ENCODE measurements around the gene ARHGEF1. TPM values are rescaled to one million over a fixed set of nuclear protein-coding genes. Genes with fewer than 3 reads are reported as not detected.

The ARHGEF1 gene
- total RNA-seq, 1 donor from 2014 or later = 114 TPM

DNA sequence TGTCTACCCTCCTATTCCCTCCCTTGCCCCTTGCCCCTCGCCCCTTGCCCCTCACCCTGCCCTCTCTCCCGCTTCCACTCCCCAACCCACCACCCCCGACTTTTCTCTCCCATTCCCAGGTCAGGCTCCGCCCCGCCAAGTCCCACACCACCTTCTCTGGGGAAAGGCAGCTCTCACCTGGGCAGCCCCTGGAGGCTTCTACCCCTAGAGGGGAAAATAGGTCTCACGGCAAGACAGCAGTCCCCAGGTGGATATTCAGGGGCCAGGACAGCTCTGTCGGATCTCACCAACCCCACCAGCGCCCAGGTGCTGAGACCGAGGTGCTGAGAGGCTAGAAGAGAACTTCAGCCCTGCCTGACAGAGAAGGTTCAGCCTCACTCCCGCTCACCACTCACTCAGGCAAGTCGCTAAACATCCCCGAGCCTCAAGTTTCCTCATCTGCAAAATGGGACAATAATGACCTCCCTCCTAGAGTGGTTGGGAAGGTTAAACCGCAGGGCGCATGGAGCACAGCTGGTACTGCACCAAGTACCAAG is 46.6 kb downstream of the ARHGEF1 start:
- peaks cover 19% of the 10 kb centered on the region for H3K4me1 ChIP-seq
- TF ChIP-seq POLR2A (IDR thresholded peaks at IDR 0.05) = no peak
- no peak for TF ChIP-seq POLR2AphosphoS5 (IDR thresholded peaks at IDR 0.05; ENCODE audit: insufficient read depth in 1 of 2, low read depth in 1 of 2)
- TF ChIP-seq, protein P1, sequence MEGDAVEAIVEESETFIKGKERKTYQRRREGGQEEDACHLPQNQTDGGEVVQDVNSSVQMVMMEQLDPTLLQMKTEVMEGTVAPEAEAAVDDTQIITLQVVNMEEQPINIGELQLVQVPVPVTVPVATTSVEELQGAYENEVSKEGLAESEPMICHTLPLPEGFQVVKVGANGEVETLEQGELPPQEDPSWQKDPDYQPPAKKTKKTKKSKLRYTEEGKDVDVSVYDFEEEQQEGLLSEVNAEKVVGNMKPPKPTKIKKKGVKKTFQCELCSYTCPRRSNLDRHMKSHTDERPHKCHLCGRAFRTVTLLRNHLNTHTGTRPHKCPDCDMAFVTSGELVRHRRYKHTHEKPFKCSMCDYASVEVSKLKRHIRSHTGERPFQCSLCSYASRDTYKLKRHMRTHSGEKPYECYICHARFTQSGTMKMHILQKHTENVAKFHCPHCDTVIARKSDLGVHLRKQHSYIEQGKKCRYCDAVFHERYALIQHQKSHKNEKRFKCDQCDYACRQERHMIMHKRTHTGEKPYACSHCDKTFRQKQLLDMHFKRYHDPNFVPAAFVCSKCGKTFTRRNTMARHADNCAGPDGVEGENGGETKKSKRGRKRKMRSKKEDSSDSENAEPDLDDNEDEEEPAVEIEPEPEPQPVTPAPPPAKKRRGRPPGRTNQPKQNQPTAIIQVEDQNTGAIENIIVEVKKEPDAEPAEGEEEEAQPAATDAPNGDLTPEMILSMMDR (IDR thresholded peaks at IDR 0.05) = no peak
- no peaks in the 10 kb centered on the region for H3K9me3 ChIP-seq
- no peak for DNase-seq (ENCODE audit: extremely low spot score in 2 of 2)
- no peak overlapping the region for H3K27ac ChIP-seq
- peak overlapping the region in 1 of 2 donors; percentile 50 for H3K4me3 ChIP-seq
- intact Hi-C loops (cut with DNase I) = no loop called here
- H3K36me3 ChIP-seq = no peaks in the 10 kb centered on the region
- peaks cover 43% of the 10 kb centered on the region for H3K27me3 ChIP-seq

DNA sequence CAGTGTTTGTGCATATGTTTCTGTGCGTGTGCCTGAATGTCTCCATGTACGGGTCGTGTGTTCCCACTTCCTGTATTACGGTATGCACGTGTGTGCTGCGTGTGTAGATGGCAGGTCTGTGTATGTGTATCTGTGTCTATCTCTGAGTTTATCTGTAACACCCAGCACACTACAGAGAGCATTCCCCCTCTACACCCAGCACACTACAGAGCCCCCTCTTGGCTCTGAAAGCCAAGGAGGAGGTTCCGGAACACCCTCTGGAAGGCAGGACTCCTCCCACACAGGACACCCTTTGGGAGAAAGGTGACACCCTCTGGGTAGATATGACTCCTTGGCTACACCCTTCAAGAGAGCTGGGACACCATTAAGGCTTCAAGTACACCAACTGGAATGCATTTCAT is 47.3 kb downstream of the ARHGEF1 start:
- H3K4me3 ChIP-seq = no peak overlapping the region
- intact Hi-C loops (cut with DNase I) = no loop called here
- peaks cover 19% of the 10 kb centered on the region for H3K4me1 ChIP-seq
- peaks cover 41% of the 10 kb centered on the region for H3K27me3 ChIP-seq
- H3K9me3 ChIP-seq = no peaks in the 10 kb centered on the region
- H3K27ac ChIP-seq = no peak overlapping the region
- TF ChIP-seq POLR2AphosphoS5 (IDR thresholded peaks at IDR 0.05; ENCODE audit: insufficient read depth in 1 of 2, low read depth in 1 of 2) = no peak
- no peak for TF ChIP-seq POLR2A (IDR thresholded peaks at IDR 0.05)
- TF ChIP-seq, protein P1 (IDR thresholded peaks at IDR 0.05) = no peak
- H3K36me3 ChIP-seq = no peaks in the 10 kb centered on the region
- no peak for DNase-seq (ENCODE audit: extremely low spot score in 2 of 2)

DNA sequence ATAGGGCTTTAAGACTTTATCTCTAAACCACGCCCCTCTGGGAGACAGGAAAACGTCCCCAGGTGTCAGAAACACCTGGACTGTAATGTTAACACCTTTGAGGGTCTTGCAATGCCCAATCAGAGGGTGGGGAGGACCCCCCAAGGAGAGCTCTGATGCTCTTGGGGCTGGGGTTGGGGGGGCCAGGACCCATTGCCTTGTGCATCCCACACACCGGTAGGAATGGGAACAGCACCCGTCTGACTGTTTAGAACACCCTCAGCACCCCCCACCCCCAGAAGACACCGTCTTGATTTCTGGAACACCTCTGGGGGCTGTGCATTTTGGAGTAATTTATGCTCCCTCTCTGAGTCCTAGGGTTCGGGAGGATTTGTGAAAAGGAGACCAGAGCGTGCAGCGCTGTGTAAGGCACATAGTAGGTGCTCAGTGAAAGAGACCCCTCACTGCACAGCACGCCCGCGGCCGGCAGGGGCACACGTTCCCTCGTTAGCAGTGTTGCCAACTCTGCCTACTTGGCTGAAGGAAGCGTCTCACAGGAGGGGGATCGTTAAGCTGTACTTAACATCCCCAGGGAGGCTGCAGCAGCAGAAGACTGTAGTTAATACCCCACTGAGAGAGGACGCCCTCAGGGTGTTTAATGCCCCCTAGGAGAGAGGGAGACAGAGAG is 48.1 kb downstream of the ARHGEF1 start:
- intact Hi-C loops (cut with DNase I) = no loop called here
- Histone ChIP-seq H3K36me3 (no peaks in the 10 kb centered on the region), H3K27ac (no peak overlapping the region), H3K9me3 (no peaks in the 10 kb centered on the region), H3K27me3 (peaks cover 36% of the 10 kb centered on the region), H3K4me1 (peaks cover 26% of the 10 kb centered on the region), H3K4me3 (no peak overlapping the region)
- TF ChIP-seq POLR2AphosphoS5 (IDR thresholded peaks at IDR 0.05; ENCODE audit: insufficient read depth in 1 of 2, low read depth in 1 of 2) = no peak
- no peak for TF ChIP-seq POLR2A (IDR thresholded peaks at IDR 0.05)
- TF ChIP-seq, protein P1 (IDR thresholded peaks at IDR 0.05) = no peak
- no peak for DNase-seq (ENCODE audit: extremely low spot score in 2 of 2)

DNA sequence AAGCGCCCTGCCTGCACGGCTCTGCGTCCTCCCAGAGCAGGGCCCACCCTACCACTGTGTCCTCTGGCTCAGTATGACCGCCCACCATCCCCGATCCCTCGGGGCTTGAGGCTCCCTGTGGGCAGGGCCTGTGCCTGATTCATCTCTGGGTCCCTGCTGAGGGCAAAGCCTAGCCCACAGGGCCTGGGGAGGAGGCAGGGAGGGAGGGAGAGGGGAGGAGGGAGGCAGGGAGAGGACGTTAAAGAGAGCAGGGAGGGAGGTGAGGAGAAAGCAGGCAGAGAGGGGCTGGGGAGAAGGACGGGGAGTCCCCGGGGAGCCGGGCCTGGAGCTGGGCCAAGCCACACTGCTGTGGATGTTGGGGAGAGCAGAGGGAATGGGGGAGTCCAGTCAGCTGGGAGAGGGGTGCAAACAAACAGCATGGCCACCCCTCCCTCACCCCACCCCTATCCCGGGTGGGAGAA is 49.3 kb downstream of the ARHGEF1 start:
- H3K27ac ChIP-seq = no peak overlapping the region
- H3K27me3 ChIP-seq = peaks cover 32% of the 10 kb centered on the region
- no peak overlapping the region for H3K4me3 ChIP-seq
- peaks cover 26% of the 10 kb centered on the region for H3K4me1 ChIP-seq
- intact Hi-C loops (cut with DNase I) = no loop called here
- DNase-seq (ENCODE audit: extremely low spot score in 2 of 2) = no peak
- TF ChIP-seq, protein P1 (IDR thresholded peaks at IDR 0.05) = no peak
- no peak for TF ChIP-seq POLR2AphosphoS5 (IDR thresholded peaks at IDR 0.05; ENCODE audit: insufficient read depth in 1 of 2, low read depth in 1 of 2)
- no peak for TF ChIP-seq POLR2A (IDR thresholded peaks at IDR 0.05)
- H3K9me3 ChIP-seq = no peaks in the 10 kb centered on the region
- no peaks in the 10 kb centered on the region for H3K36me3 ChIP-seq

DNA sequence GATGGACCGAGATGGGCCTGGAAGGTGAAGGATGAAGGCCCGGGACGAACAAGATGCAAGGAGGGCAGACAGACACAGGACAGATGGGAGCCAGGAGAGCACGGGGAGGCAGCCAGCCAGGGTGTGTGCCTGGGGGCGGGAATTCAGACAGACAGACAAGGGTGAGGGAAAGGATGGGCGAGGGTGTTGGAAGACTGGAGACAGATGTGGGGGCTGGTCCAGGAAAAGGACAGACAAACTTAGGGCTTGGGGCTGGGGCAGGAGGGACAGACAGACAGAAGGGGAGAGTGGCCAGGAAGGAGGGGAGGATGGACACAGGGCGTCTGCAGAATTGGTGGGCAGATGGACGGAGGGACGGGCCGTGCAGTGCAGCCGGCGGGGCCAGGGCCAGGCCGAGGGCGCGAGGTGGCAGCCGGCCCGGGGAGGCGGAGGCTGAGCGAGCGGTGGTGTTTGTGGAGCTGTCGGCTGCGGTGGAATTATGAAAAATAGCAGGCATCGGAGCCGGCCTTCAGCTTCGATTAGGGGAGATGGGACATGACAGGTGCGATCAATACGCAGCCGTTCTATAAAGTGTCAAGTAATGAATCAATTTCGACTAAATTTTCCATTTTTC is 49.8 kb downstream of the ARHGEF1 start:
- H3K4me3 ChIP-seq = no peak overlapping the region
- no peak overlapping the region for H3K27ac ChIP-seq
- no peaks in the 10 kb centered on the region for H3K36me3 ChIP-seq
- no peak for DNase-seq (ENCODE audit: extremely low spot score in 2 of 2)
- H3K4me1 ChIP-seq = peaks cover 23% of the 10 kb centered on the region
- peaks cover 29% of the 10 kb centered on the region for H3K27me3 ChIP-seq
- intact Hi-C loops (cut with DNase I) = no loop called here
- TF ChIP-seq POLR2A (IDR thresholded peaks at IDR 0.05) (no peak), POLR2AphosphoS5 (IDR thresholded peaks at IDR 0.05; ENCODE audit: insufficient read depth in 1 of 2, low read depth in 1 of 2) (no peak)
- TF ChIP-seq, protein P1 (IDR thresholded peaks at IDR 0.05) = no peak
- H3K9me3 ChIP-seq = no peaks in the 10 kb centered on the region
